GM12878 (cell line): ENCODE results near the gene ARHGAP26. TPM values are rescaled to one million over a fixed set of nuclear protein-coding genes. Genes with fewer than 3 reads are reported as not detected.

Experiments
- ATAC-seq: fragments of 200-7000 bp; cut with Tn5 transposase; 3 replicates; pipeline ENCODE4 v1.9.1; 2020; ENCODE audit warnings: mild to moderate bottlenecking, moderate library complexity
- BruUV-seq: library from RNA; stranded (reverse); fragments of 400-500 nt; replicated peaks from 2 replicates; lab custom pipeline; 2021; lab: Mats Ljungman, UMichigan
- CTCF ChIA-PET: fragments of 300-600 bp; sonication (Branson Sonifier 250); formaldehyde crosslinking; extraction: SDS; loops from one replicate; lab custom pipeline; 2021; ENCODE audit warnings: inconsistent platforms; lab: Yijun Ruan, JAX
- POLR2A ChIA-PET: fragments of 350-600 bp; formaldehyde crosslinking; extraction: SDS; loops from one replicate; lab custom pipeline; 2021; ENCODE audit warnings: inconsistent platforms; lab: Charles Lee
- RAD21 ChIA-PET: fragments of 300-600 bp; sonication (Branson Sonifier 250); formaldehyde crosslinking; loops from one replicate; lab custom pipeline; 2023; ENCODE audit warnings: antibody characterized with exemption; ENCODE audit not compliant: unreplicated experiment; lab: Charles Lee
- SMC1A ChIA-PET: fragments of 300-600 bp; sonication (Branson Sonifier 250); formaldehyde crosslinking; loops from one replicate; lab custom pipeline; 2023; ENCODE audit not compliant: unreplicated experiment, uncharacterized antibody; lab: Charles Lee
- DNase-seq: peaks from one replicate; pipeline ENCODE4 v3.0.0-alpha.2; 2011; ENCODE audit warnings: low read depth, low spot score
- FAIRE-seq: peaks from 3 replicates; lab custom pipeline; 2011; peaks lifted over from hg19 to GRCh38; lab: Jason Lieb, UNC
- H2AFZ ChIP-seq: 2 replicates; pipeline ENCODE4 v1.6.0; 2011; ENCODE audit warnings: low read depth, low read length, control low read depth; ENCODE audit not compliant: control insufficient read depth
- H3K27ac ChIP-seq: 2 replicates; pipeline ENCODE4 v1.5.1; 2011; ENCODE audit warnings: control low read depth; ENCODE audit not compliant: control insufficient read depth, insufficient read depth
- H3K27me3 ChIP-seq, 2 experiments: replicated peaks in 1 of 2; 2 replicates each; pipeline versions ENCODE4 v1.6.0 to v1.6.1; 2011; ENCODE audit warnings: low read length in 1 of 2; ENCODE audit not compliant: control insufficient read depth in 2 of 2, insufficient read depth in 2 of 2
- H3K36me3 ChIP-seq, 2 experiments: 2 replicates each; pipeline ENCODE4 v1.5.1; 2011; ENCODE audit warnings: low read length in 1 of 2; ENCODE audit not compliant: control insufficient read depth in 2 of 2, insufficient read depth in 2 of 2
- H3K4me1 ChIP-seq: 2 replicates; pipeline ENCODE4 v1.6.1; 2011; ENCODE audit warnings: mild to moderate bottlenecking, low read length, moderate library complexity, mixed read lengths; ENCODE audit not compliant: control insufficient read depth, insufficient read depth
- H3K4me2 ChIP-seq: 2 replicates; pipeline ENCODE4 v1.6.0; 2011; ENCODE audit warnings: control low read depth; ENCODE audit not compliant: control insufficient read depth, insufficient read depth
- H3K4me3 ChIP-seq: fragments of 200-600 bp; sonication (generic); 2 replicates; pipeline ENCODE4 v1.5.1; 2016
- H3K79me2 ChIP-seq: 2 replicates; pipeline ENCODE4 v1.6.0; 2011; ENCODE audit warnings: low read length; ENCODE audit not compliant: control insufficient read depth, insufficient read depth
- H3K9ac ChIP-seq: 2 replicates; pipeline ENCODE4 v1.8.0; 2011; ENCODE audit warnings: low read length, control low read depth, mixed read lengths; ENCODE audit not compliant: control insufficient read depth, insufficient read depth
- H3K9me3 ChIP-seq: replicated peaks from 3 replicates; pipeline ENCODE4 v1.5.1; 2011; ENCODE audit warnings: mild to moderate bottlenecking, low read length; ENCODE audit not compliant: control insufficient read depth, insufficient read depth
- H4K20me1 ChIP-seq: 2 replicates; pipeline ENCODE4 v1.6.0; 2011; ENCODE audit not compliant: control insufficient read depth, insufficient read depth
- HCFC1 ChIP-seq: fragments of 150-350 bp; IDR thresholded peaks from 2 replicates; pipeline ENCODE4 v1.6.1; 2014; ENCODE audit warnings: low read length
- LARP7 ChIP-seq: fragments of 450-650 bp; IDR thresholded peaks from 2 replicates; pipeline ENCODE4 v1.6.1; 2017; ENCODE audit warnings: mild to moderate bottlenecking
- MTA3 ChIP-seq: IDR thresholded peaks from 2 replicates; pipeline ENCODE4 v1.6.1; 2012; ENCODE audit warnings: low read length, inconsistent platforms, borderline replicate concordance
- NFXL1 ChIP-seq: fragments of 450-650 bp; IDR thresholded peaks from 2 replicates; pipeline ENCODE4 v1.6.1; 2017; ENCODE audit warnings: antibody characterized with exemption, mild to moderate bottlenecking, borderline replicate concordance
- NR2C2 ChIP-seq: IDR thresholded peaks from 2 replicates; pipeline ENCODE4 v1.6.1; 2011; ENCODE audit warnings: borderline replicate concordance, low read depth; ENCODE audit not compliant: control insufficient read depth, insufficient read length
- SIX5 ChIP-seq: IDR thresholded peaks from 2 replicates; pipeline ENCODE4 v1.6.1; 2011; ENCODE audit warnings: mild to moderate bottlenecking, low read depth, low read length, moderate library complexity; ENCODE audit not compliant: severe bottlenecking
- SP1 ChIP-seq: IDR thresholded peaks from one replicate; pipeline ENCODE4 v1.6.1; 2011; ENCODE audit warnings: low read depth, low read length
- WGBS: methylation state at CpG from one replicate; pipeline ENCODE4 v1.1.6; 2016; ENCODE audit warnings: low lambda C conversion rate; ENCODE audit not compliant: insufficient replicate concordance, insufficient coverage; ENCODE audit errors: missing lambda C conversion rate; 5-methylcytosine and 5-hydroxymethylcytosine counted together
- in situ Hi-C: fragments of 300-500 bp; cut with MboI; formaldehyde crosslinking; loops from 9 replicates; pipeline ENCODE4 v1.14.3; 2018; ENCODE audit warnings: mixed read lengths
- intact Hi-C: fragments of 100-400 bp; cut with micrococcal nuclease; formaldehyde crosslinking; loops from one replicate; pipeline ENCODE4 v1.14.2; 2022; ENCODE audit not compliant: unreplicated experiment
- polyA plus RNA-seq, 11 experiments: library from polyadenylated mRNA; depleted of rRNA in 4 of 11; unstranded in 6 of 11; stranded (reverse) in 5 of 11; fragments of >200 nt; fragmentation: Nextera tagmentation in 4 of 11; fragmentation: Illumina TruSeq in 1 of 11; extraction: Ambion mirVana in 4 of 11; extraction: Trizol in 1 of 11; gene quantifications; 1 replicate in 1 of 11; 2 replicates in 10 of 11; pipeline versions ENCODE4 v1.2.1 to v1.2.3, GENCODE V29; 2011 to 2016; ENCODE audit warnings: inconsistent platforms in 2 of 11, missing spikeins in 2 of 11, low read depth in 1 of 11
- total RNA-seq, 4 experiments: library from RNA; depleted of rRNA in 3 of 4; stranded (reverse); fragments of >200 nt in 3 of 4; fragmentation: Illumina TruSeq in 1 of 4; extraction: Trizol in 1 of 4; gene quantifications; 2 replicates each; pipeline versions ENCODE4 v1.2.1 to v1.2.3, GENCODE V29; 2013 to 2021
- TF ChIP-seq, protein P1 (sequence below), 3 experiments: IDR thresholded peaks in 2 of 3; conservative IDR thresholded peaks in 1 of 3; 2 replicates each; pipeline ENCODE4 v1.5.1; 2011; ENCODE audit warnings: low read depth in 3 of 3, low read length in 3 of 3, mild to moderate bottlenecking in 3 of 3, control low read depth in 2 of 3, moderate library complexity in 2 of 3, inconsistent platforms in 1 of 3, mixed read lengths in 1 of 3; ENCODE audit not compliant: control insufficient read depth in 2 of 3, insufficient read depth in 1 of 3; ENCODE audit errors: extremely low read depth in 1 of 3
- TF ChIP-seq, protein P2 (sequence below): IDR thresholded peaks from 2 replicates; pipeline ENCODE4 v1.6.1; 2011; ENCODE audit warnings: borderline replicate concordance, low read depth, mild to moderate bottlenecking, moderate library complexity, mixed read lengths, low read length; ENCODE audit not compliant: insufficient read depth; ENCODE audit errors: extremely low read length

The ARHGAP26 gene
- total and polyA plus RNA-seq, 10 of the 15 experiments (the other 5 are each of a cell fraction or from before 2014, with no cell fraction given) = 9.4 to 41.5 (median 19.3) TPM

DNA sequence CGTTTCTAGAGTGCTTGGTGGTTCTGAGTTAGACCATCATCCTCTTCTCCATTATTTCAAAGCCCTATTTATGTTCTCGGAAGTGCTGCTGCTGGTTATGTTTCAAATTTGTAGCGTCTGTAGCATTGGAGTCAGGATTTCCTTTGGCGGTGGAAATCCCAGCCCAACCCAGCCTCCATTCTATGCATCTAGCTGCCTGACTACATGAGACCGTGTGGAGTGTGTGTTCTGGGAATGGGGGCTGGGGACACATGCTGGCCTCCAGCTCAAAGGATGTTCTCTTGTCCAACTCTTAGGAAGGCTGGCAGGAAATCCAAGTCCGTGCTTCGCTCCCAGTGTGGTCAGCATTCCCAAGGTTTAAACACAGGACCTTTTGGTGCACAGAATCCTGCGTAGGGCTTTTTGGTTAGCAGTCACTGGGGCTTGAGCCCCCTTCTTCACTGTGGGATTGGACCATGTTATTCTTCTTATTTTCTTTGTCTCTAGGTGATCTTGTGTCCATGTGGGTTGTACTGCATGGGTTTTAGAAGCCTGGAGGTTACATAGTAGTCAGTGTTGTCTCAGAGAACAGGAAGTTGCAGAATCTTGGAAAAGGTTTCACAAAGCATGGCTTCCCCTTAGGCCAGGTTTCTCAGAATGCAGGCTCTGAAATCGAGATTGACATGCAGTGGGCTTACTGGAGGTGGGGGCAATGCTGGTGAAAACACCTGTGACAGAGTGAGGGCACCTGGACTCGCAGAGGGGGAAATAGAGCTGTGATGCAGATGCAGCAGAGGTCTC, 132.2 kb downstream of the ARHGAP26 start:
- FAIRE-seq (no peak), ATAC-seq (no peak), DNase-seq (no peak)
- in situ Hi-C loops (no loop called here), intact Hi-C loops (no loop called here)
- BruUV-seq = no TSS peak
- no peak overlapping the region for H3K27ac ChIP-seq
- ChIA-PET POLR2A (no interaction called here), SMC1A (no interaction called here), CTCF (no interaction called here), RAD21 (no interaction called here)
- no peak overlapping the region for H3K4me3 ChIP-seq
- no peak overlapping the region for H3K4me2 ChIP-seq
- H3K9ac ChIP-seq = no peak overlapping the region
- no peaks in the 10 kb centered on the region for H4K20me1 ChIP-seq
- no peaks in the 10 kb centered on the region for H3K27me3 ChIP-seq
- TF ChIP-seq, protein P1, sequence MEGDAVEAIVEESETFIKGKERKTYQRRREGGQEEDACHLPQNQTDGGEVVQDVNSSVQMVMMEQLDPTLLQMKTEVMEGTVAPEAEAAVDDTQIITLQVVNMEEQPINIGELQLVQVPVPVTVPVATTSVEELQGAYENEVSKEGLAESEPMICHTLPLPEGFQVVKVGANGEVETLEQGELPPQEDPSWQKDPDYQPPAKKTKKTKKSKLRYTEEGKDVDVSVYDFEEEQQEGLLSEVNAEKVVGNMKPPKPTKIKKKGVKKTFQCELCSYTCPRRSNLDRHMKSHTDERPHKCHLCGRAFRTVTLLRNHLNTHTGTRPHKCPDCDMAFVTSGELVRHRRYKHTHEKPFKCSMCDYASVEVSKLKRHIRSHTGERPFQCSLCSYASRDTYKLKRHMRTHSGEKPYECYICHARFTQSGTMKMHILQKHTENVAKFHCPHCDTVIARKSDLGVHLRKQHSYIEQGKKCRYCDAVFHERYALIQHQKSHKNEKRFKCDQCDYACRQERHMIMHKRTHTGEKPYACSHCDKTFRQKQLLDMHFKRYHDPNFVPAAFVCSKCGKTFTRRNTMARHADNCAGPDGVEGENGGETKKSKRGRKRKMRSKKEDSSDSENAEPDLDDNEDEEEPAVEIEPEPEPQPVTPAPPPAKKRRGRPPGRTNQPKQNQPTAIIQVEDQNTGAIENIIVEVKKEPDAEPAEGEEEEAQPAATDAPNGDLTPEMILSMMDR (IDR thresholded peaks at IDR 0.05 in 2 of 3, conservative IDR thresholded peaks at IDR 0.05 in 1 of 3; ENCODE audit: control insufficient read depth in 2 of 3, extremely low read depth in 1 of 3, insufficient read depth in 1 of 3, low read depth in 3 of 3, low read length in 3 of 3) = no peak
- TF ChIP-seq LARP7 (no peak), SP1 (no peak), SIX5 (no peak), HCFC1 (no peak), NFXL1 (no peak), NR2C2 (no peak), MTA3 (no peak)
- TF ChIP-seq, protein P2, sequence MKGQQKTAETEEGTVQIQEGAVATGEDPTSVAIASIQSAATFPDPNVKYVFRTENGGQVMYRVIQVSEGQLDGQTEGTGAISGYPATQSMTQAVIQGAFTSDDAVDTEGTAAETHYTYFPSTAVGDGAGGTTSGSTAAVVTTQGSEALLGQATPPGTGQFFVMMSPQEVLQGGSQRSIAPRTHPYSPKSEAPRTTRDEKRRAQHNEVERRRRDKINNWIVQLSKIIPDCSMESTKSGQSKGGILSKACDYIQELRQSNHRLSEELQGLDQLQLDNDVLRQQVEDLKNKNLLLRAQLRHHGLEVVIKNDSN = no peak
- WGBS = 48% methylated on average over 10 of the region's 10 CpGs
- no peaks in the 10 kb centered on the region for H3K4me1 ChIP-seq
- no peaks in the 10 kb centered on the region for H3K9me3 ChIP-seq
- no peaks in the 10 kb centered on the region for H3K36me3 ChIP-seq
- H2AFZ ChIP-seq = no peak overlapping the region
- H3K79me2 ChIP-seq = no peaks in the 10 kb centered on the region
